Neural progenitor cell (in vitro differentiated cells): Measurements from ENCODE around the gene UNC5A.

Experiments
- EZH2 ChIP-seq: fragments of 200-600 bp; sonication (generic); IDR thresholded peaks from 2 replicates; pipeline ENCODE4 v1.6.1; 2017; ENCODE audit warnings: antibody characterized with exemption, mild to moderate bottlenecking, moderate library complexity
- EZH2phosphoT487 ChIP-seq: fragments of 200-600 bp; sonication (generic); IDR thresholded peaks from 2 replicates; pipeline ENCODE4 v1.6.1; 2017; ENCODE audit warnings: antibody characterized with exemption
- TF ChIP-seq, protein P1 (sequence below): fragments of 200-600 bp; sonication (generic); IDR thresholded peaks from 2 replicates; pipeline ENCODE4 v1.5.1; 2017; ENCODE audit warnings: antibody characterized with exemption, mild to moderate bottlenecking

DNA sequence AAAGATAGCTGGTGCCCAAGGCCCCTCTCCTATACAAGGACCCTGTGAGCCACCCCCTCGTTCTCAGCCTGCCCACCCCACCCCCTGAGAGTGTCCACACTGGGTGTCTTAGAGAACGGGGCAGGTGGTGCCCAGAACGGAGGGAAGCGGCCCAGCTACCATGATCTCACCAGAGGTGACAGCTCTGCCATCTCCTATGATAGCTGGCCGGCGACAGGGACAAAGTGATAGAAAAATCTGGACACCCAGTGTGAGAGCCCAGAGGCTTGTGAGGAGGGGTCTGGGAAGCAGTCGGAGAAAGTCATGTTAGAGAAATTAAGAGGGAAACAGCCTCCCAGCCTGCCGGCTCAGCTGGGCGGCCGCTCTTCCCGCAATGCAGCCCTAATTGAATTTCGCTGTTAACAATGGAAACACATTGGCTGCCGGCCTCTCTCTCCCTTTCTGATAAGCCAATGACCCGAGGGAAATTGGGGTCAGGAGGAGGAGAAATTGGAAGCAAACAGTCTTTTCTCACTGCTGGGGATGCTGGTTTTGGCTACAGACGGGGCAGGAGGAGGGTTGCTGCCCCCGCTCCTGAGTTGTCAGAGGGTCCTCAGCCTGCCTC is 56.5 kb downstream of the UNC5A start:
- TF ChIP-seq, protein P1, sequence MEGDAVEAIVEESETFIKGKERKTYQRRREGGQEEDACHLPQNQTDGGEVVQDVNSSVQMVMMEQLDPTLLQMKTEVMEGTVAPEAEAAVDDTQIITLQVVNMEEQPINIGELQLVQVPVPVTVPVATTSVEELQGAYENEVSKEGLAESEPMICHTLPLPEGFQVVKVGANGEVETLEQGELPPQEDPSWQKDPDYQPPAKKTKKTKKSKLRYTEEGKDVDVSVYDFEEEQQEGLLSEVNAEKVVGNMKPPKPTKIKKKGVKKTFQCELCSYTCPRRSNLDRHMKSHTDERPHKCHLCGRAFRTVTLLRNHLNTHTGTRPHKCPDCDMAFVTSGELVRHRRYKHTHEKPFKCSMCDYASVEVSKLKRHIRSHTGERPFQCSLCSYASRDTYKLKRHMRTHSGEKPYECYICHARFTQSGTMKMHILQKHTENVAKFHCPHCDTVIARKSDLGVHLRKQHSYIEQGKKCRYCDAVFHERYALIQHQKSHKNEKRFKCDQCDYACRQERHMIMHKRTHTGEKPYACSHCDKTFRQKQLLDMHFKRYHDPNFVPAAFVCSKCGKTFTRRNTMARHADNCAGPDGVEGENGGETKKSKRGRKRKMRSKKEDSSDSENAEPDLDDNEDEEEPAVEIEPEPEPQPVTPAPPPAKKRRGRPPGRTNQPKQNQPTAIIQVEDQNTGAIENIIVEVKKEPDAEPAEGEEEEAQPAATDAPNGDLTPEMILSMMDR, result no peak
- no peak for TF ChIP-seq EZH2
- no peak for TF ChIP-seq EZH2phosphoT487
